MCF 10A (cell line): ENCODE measurements around the gene PRDM2. TPM values are rescaled to one million over a fixed set of nuclear protein-coding genes. Genes with fewer than 3 reads are reported as not detected.

Experiments used
- BruUV-seq: library from RNA; stranded (reverse); fragments of 400-500 nt; replicated peaks from 2 replicates; lab custom pipeline; 2021; lab: Mats Ljungman, UMichigan
- CTCF ChIA-PET: fragments of 300-600 bp; sonication (Branson Sonifier 250); formaldehyde crosslinking; extraction: SDS; loops from one replicate; lab custom pipeline; 2021; ENCODE audit warnings: antibody characterized with exemption, inconsistent platforms; lab: Yijun Ruan, JAX
- POLR2A ChIA-PET: fragments of 300-600, 350-650 bp; sonication (Branson Sonifier 250); formaldehyde crosslinking; extraction: SDS; loops from one replicate; lab custom pipeline; 2020; ENCODE audit warnings: antibody characterized with exemption, inconsistent platforms; lab: Yijun Ruan, JAX
- DNase-seq: peaks from one replicate; pipeline ENCODE4 v3.0.0-alpha.2; 2018; ENCODE audit not compliant: unreplicated experiment
- H3K27ac Mint-ChIP-seq: one replicate; pipeline ENCODE4 v1.8.0; 2022; ENCODE audit warnings: mild to moderate bottlenecking, low read depth, mixed read lengths; ENCODE audit not compliant: unreplicated experiment
- H3K27me3 Mint-ChIP-seq: one replicate; pipeline ENCODE4 v1.8.0; 2022; ENCODE audit warnings: mixed read lengths; ENCODE audit not compliant: insufficient read depth, unreplicated experiment
- H3K36me3 Mint-ChIP-seq: one replicate; pipeline ENCODE4 v1.8.0; 2022; ENCODE audit warnings: mild to moderate bottlenecking, moderate library complexity, mixed read lengths; ENCODE audit not compliant: insufficient read depth, unreplicated experiment
- H3K4me1 Mint-ChIP-seq: one replicate; pipeline ENCODE4 v1.8.0; 2022; ENCODE audit warnings: mixed read lengths; ENCODE audit not compliant: insufficient read depth, unreplicated experiment
- H3K4me3 Mint-ChIP-seq: one replicate; pipeline ENCODE4 v1.8.0; 2022; ENCODE audit warnings: mild to moderate bottlenecking, moderate library complexity, mixed read lengths; ENCODE audit not compliant: unreplicated experiment
- H3K9me3 Mint-ChIP-seq: one replicate; pipeline ENCODE4 v1.8.0; 2022; ENCODE audit warnings: mixed read lengths; ENCODE audit not compliant: unreplicated experiment
- intact Hi-C: fragments of 100-400 bp; cut with micrococcal nuclease; formaldehyde crosslinking; loops from 2 replicates; pipeline ENCODE4 v1.14.1; 2022
- total RNA-seq: library from RNA; stranded (reverse); gene quantifications from 2 replicates; pipeline ENCODE4 v1.2.3, GENCODE V29; 2022
- TF ChIP-seq, protein P1 (sequence below): fragments of 200-600 bp; IDR thresholded peaks from one replicate; pipeline ENCODE4 v1.8.0; 2022; ENCODE audit warnings: antibody characterized with exemption, mild to moderate bottlenecking; ENCODE audit not compliant: unreplicated experiment

The PRDM2 gene
- total RNA-seq, 1 experiment from 2014 or later: 26.6 TPM

- no peaks in the 10 kb centered on the region for H3K27me3 Mint-ChIP-seq
- ChIA-PET POLR2A (interaction anchor here (0.8 kb wide), 1 partner anchor 42 kb away, joined by 3 read pairs; no protein-coding TSS in a partner anchor), CTCF (no interaction called here)
- H3K4me1 Mint-ChIP-seq: peaks cover 31% of the 10 kb centered on the region
- DNase-seq: no peak
- peaks cover 20% of the 10 kb centered on the region for H3K36me3 Mint-ChIP-seq
- no peak overlapping the region for H3K4me3 Mint-ChIP-seq
- TF ChIP-seq, protein P1, sequence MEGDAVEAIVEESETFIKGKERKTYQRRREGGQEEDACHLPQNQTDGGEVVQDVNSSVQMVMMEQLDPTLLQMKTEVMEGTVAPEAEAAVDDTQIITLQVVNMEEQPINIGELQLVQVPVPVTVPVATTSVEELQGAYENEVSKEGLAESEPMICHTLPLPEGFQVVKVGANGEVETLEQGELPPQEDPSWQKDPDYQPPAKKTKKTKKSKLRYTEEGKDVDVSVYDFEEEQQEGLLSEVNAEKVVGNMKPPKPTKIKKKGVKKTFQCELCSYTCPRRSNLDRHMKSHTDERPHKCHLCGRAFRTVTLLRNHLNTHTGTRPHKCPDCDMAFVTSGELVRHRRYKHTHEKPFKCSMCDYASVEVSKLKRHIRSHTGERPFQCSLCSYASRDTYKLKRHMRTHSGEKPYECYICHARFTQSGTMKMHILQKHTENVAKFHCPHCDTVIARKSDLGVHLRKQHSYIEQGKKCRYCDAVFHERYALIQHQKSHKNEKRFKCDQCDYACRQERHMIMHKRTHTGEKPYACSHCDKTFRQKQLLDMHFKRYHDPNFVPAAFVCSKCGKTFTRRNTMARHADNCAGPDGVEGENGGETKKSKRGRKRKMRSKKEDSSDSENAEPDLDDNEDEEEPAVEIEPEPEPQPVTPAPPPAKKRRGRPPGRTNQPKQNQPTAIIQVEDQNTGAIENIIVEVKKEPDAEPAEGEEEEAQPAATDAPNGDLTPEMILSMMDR: no peak
- no TSS peak for BruUV-seq
- intact Hi-C loops: no loop called here
- H3K9me3 Mint-ChIP-seq: no peaks in the 10 kb centered on the region
- no peak overlapping the region for H3K27ac Mint-ChIP-seq
Observed at GRCh38 chr1:13763222-13763621, 63.2 kb downstream of the PRDM2 start.

DNA sequence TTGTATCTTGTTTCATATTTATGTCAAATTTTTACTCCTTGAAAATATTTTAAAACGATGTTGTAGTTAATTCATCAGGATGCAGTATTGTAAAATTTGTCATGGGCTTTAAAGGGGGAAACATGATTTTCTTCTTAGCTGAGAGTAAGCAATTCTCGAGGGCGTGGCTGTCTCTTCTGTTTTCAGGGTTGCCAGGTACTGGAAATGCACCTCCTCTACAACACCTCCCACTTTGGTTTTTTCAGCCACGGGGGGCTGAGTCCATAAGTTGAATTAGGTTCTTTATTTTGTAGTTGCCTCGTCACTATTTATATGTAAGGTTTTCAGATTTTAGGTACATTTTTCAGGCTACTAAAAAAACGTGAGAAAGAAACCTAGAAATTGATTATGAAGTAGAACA lies 64.0 kb downstream of the PRDM2 start:
- Mint-ChIP-seq H3K4me3 (no peak overlapping the region), H3K27me3 (no peaks in the 10 kb centered on the region), H3K9me3 (no peaks in the 10 kb centered on the region), H3K4me1 (peaks cover 31% of the 10 kb centered on the region), H3K27ac (no peak overlapping the region), H3K36me3 (peaks cover 20% of the 10 kb centered on the region)
- intact Hi-C loops: no loop called here
- POLR2A ChIA-PET: interaction anchor here (1.0 kb wide), 1 partner anchor 9 kb away, joined by 3 read pairs; no protein-coding TSS in a partner anchor
- no peak for DNase-seq
- BruUV-seq: no TSS peak
- TF ChIP-seq, protein P1: no peak
- CTCF ChIA-PET: no interaction called here

- H3K4me1 Mint-ChIP-seq: peaks cover 27% of the 10 kb centered on the region
- no peaks in the 10 kb centered on the region for H3K27me3 Mint-ChIP-seq
- BruUV-seq: no TSS peak
- no peak overlapping the region for H3K4me3 Mint-ChIP-seq
- H3K36me3 Mint-ChIP-seq: peaks cover 25% of the 10 kb centered on the region
- no peak for DNase-seq
- intact Hi-C loops: no loop called here
- ChIA-PET POLR2A (interaction anchor here (0.6 to 1.0 kb wide), 2 partner anchors 8 to 14 kb away, joined by 3 read pairs; no protein-coding TSS in a partner anchor), CTCF (interaction anchor here (0.6 to 1.1 kb wide), 4 partner anchors 9 to 187 kb away, joined by 3 to 5 read pairs (median 3); no protein-coding TSS in a partner anchor)
- no peaks in the 10 kb centered on the region for H3K9me3 Mint-ChIP-seq
- TF ChIP-seq, protein P1: no peak
- H3K27ac Mint-ChIP-seq: no peak overlapping the region
Observed at GRCh38 chr1:13764588-13765332, 64.8 kb downstream of the PRDM2 start.
